Measurements from ENCODE around the gene CFB.
"Not testable (repeated sequence)": the region's sequence is repeated elsewhere in the genome, so short reads cannot be mapped to it uniquely, and the experiment has no call there.

CFB gene

GRCh38 chr6:31979238-31979898 lies 33.5 kb downstream of the CFB start:
- H3K4me1 ChIP-seq (ENCODE audit: control insufficient read depth, insufficient read depth, low read length), result no peaks in the 10 kb centered on the region
- H3K4me3 ChIP-seq (ENCODE audit: low read depth, low read length), result no peak overlapping the region
- peaks cover 0 to 19% of the 10 kb centered on the region in 2 experiments; a peak in 2 of 3 replicates for H3K36me3 ChIP-seq (ENCODE audit: control insufficient read depth in 2 of 2, insufficient read depth in 1 of 2, low read length in 2 of 2)
- ChIA-PET CTCF (interaction anchor here (0.6 to 0.8 kb wide), 2 partner anchors 27 to 1092 kb away, joined by 3 read pairs; no protein-coding TSS in a partner anchor), POLR2A (interaction anchor here (1.1 to 1.7 kb wide), 3 partner anchors 8 to 164 kb away, joined by 3 to 5 read pairs (median 4); partner anchors contain the start of genes DXO, HSPA1A, HSPA1B and HSPA1L)
- no peak overlapping the region for H3K27ac ChIP-seq (ENCODE audit: extremely low read depth, low read depth, low read length)
- TF ChIP-seq PRDM1 (tag by site-specific recombination; IDR thresholded peaks at IDR 0.05) (no peak), ZNF530 (tag by site-specific recombination; IDR thresholded peaks at IDR 0.05; ENCODE audit: low read depth) (no peak), ZNF664 (tag by site-specific recombination; IDR thresholded peaks at IDR 0.05) (no peak), ZNF513 (tag by site-specific recombination; IDR thresholded peaks at IDR 0.05) (peak; percentile 59), ZNF174 (tag by site-specific recombination; IDR thresholded peaks at IDR 0.05) (no peak)
- TF ChIP-seq, protein P1, sequence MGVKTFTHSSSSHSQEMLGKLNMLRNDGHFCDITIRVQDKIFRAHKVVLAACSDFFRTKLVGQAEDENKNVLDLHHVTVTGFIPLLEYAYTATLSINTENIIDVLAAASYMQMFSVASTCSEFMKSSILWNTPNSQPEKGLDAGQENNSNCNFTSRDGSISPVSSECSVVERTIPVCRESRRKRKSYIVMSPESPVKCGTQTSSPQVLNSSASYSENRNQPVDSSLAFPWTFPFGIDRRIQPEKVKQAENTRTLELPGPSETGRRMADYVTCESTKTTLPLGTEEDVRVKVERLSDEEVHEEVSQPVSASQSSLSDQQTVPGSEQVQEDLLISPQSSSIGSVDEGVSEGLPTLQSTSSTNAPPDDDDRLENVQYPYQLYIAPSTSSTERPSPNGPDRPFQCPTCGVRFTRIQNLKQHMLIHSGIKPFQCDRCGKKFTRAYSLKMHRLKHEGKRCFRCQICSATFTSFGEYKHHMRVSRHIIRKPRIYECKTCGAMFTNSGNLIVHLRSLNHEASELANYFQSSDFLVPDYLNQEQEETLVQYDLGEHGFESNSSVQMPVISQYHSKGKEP (tag by site-specific recombination; IDR thresholded peaks at IDR 0.05), result no peak
- H3K9me3 ChIP-seq (ENCODE audit: control insufficient read depth, insufficient read depth, low read depth, low read length), result no peaks in the 10 kb centered on the region

DNA sequence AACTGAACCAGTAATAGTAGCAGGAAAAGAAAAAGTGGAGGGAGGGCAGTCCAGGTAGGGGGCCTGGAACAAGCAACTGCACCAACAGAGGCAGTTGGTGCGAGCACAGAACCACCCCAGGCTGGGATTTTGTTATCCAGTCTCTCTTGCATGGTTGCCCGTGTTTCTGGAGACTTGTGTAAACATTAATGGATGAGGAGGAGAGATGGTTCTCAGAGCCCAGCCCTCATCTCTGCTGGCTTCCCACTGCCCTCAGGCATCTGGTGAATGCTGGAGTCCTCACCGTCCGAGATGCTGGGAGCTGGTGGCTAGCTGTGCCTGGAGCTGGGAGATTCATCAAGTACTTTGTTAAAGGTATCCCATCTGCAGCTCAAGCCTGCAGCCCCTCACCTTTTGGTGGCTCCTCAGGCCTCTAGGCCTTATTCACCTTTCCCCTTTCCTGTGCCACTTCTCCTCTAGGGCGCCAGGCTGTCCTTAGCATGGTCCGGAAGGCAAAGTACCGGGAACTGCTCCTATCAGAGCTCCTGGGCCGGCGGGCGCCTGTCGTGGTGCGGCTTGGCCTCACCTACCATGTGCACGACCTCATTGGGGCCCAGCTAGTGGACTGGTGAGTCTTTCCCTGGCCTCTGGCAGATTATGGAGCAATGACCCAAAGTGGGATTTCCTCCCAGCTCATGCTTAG lies 34.4 kb downstream of the CFB start:
- not testable (repeated sequence) for H3K9me3 ChIP-seq (ENCODE audit: control insufficient read depth, insufficient read depth, low read depth, low read length); H3K4me1 ChIP-seq (ENCODE audit: control insufficient read depth, insufficient read depth, low read length); H3K4me3 ChIP-seq (ENCODE audit: low read depth, low read length); H3K27ac ChIP-seq (ENCODE audit: extremely low read depth, low read depth, low read length)
- peaks cover 0 to 16% of the 10 kb centered on the region in 2 experiments; a peak in 1 of 3 replicates for H3K36me3 ChIP-seq (ENCODE audit: control insufficient read depth in 2 of 2, insufficient read depth in 1 of 2, low read length in 2 of 2)
- ChIA-PET CTCF (interaction anchor here (0.6 to 0.8 kb wide), 2 partner anchors 28 to 1093 kb away, joined by 3 read pairs; no protein-coding TSS in a partner anchor), POLR2A (interaction anchor here (1.1 to 1.7 kb wide), 3 partner anchors 9 to 165 kb away, joined by 3 to 5 read pairs (median 4); partner anchors contain the start of genes DXO, HSPA1A, HSPA1B and HSPA1L)

- CTCF ChIA-PET; H3K4me1 ChIP-seq (ENCODE audit: control insufficient read depth, insufficient read depth, low read length); H3K9me3 ChIP-seq (ENCODE audit: control insufficient read depth, insufficient read depth, low read depth, low read length); H3K27ac ChIP-seq (ENCODE audit: extremely low read depth, low read depth, low read length); H3K4me3 ChIP-seq (ENCODE audit: low read depth, low read length): not testable (repeated sequence)
- POLR2A ChIA-PET, result interaction anchor here (1.4 kb wide), 1 partner anchor 9 kb away, joined by 5 read pairs; the partner anchor contains the start of gene DXO
- peaks cover 0 to 16% of the 10 kb centered on the region in 2 experiments; a peak in 1 of 3 replicates for H3K36me3 ChIP-seq (ENCODE audit: control insufficient read depth in 2 of 2, insufficient read depth in 1 of 2, low read length in 2 of 2)
These were observed 35.1 kb downstream of the CFB start for GRCh38 chr6:31980998-31981397.

- H3K9me3 ChIP-seq (ENCODE audit: control insufficient read depth, insufficient read depth, low read depth, low read length); H3K4me1 ChIP-seq (ENCODE audit: control insufficient read depth, insufficient read depth, low read length); POLR2A ChIA-PET; H3K27ac ChIP-seq (ENCODE audit: extremely low read depth, low read depth, low read length); CTCF ChIA-PET; H3K4me3 ChIP-seq (ENCODE audit: low read depth, low read length): not testable (repeated sequence)
- peaks cover 0 to 16% of the 10 kb centered on the region in 2 experiments; a peak in 1 of 3 replicates for H3K36me3 ChIP-seq (ENCODE audit: control insufficient read depth in 2 of 2, insufficient read depth in 1 of 2, low read length in 2 of 2)
These were observed 35.8 kb downstream of the CFB start, which contains the start of gene C4A for GRCh38 chr6:31981744-31982143. TSS of gene C4A (plus strand) at chr6:31982057. CDS start at chr6:31982108, 51 bp downstream.

DNA sequence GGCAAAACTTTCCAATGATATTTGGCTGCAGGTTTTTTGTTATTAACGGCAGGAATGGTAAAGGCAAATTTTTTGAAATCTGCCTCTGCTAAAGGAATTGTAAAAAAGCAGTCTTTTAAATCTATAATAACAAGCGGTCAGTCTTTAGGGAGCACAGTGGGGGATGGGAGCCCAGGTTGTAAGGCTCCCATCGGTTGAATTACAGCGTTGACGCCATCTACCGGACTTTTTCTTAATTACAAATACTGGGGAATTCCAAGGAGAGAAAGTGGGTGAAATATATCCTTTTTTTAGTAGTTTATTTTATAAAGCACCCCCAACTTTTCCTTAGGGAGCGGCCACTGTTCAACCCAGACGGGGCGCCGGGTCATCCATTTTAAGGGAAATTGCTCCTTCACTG lies 43.5 kb downstream of the CFB start:
- H3K9me3 ChIP-seq (ENCODE audit: control insufficient read depth, insufficient read depth, low read depth, low read length); CTCF ChIA-PET; H3K36me3 ChIP-seq (ENCODE audit: control insufficient read depth in 2 of 2, insufficient read depth in 1 of 2, low read length in 2 of 2); POLR2A ChIA-PET; H3K27ac ChIP-seq (ENCODE audit: extremely low read depth, low read depth, low read length); H3K4me3 ChIP-seq (ENCODE audit: low read depth, low read length); H3K4me1 ChIP-seq (ENCODE audit: control insufficient read depth, insufficient read depth, low read length): not testable (repeated sequence)

DNA sequence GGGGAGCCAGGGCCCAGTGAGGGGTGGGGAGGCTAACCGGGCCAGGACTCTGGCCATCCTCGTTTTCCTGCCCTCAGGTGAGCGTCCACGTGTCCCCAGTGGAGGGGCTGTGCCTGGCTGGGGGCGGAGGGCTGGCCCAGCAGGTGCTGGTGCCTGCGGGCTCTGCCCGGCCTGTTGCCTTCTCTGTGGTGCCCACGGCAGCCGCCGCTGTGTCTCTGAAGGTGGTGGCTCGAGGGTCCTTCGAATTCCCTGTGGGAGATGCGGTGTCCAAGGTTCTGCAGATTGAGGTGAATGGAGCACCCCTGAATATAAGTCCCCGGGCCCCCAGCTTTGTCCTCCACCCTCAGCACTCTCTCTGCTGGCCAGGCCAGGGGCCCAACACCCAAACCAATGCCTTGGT lies 48.5 kb downstream of the CFB start:
- H3K36me3 ChIP-seq (ENCODE audit: control insufficient read depth in 2 of 2, insufficient read depth in 1 of 2, low read length in 2 of 2); POLR2A ChIA-PET; H3K4me3 ChIP-seq (ENCODE audit: low read depth, low read length); H3K27ac ChIP-seq (ENCODE audit: extremely low read depth, low read depth, low read length); H3K9me3 ChIP-seq (ENCODE audit: control insufficient read depth, insufficient read depth, low read depth, low read length); CTCF ChIA-PET; H3K4me1 ChIP-seq (ENCODE audit: control insufficient read depth, insufficient read depth, low read length): not testable (repeated sequence)

- POLR2A ChIA-PET; H3K4me1 ChIP-seq (ENCODE audit: control insufficient read depth, insufficient read depth, low read length); H3K27ac ChIP-seq (ENCODE audit: extremely low read depth, low read depth, low read length); H3K9me3 ChIP-seq (ENCODE audit: control insufficient read depth, insufficient read depth, low read depth, low read length); CTCF ChIA-PET; H3K4me3 ChIP-seq (ENCODE audit: low read depth, low read length); H3K36me3 ChIP-seq (ENCODE audit: control insufficient read depth in 2 of 2, insufficient read depth in 1 of 2, low read length in 2 of 2): not testable (repeated sequence)
These were observed 50.5 kb downstream of the CFB start for GRCh38 chr6:31996385-31996784.

Measured in HEK293 (cell line).